ENCODE data around the gene IER5L.
"Not testable (repeated sequence)": the region's sequence is repeated elsewhere in the genome, so short reads cannot be mapped to it uniquely, and the experiment has no call there.

The IER5L gene

DNA sequence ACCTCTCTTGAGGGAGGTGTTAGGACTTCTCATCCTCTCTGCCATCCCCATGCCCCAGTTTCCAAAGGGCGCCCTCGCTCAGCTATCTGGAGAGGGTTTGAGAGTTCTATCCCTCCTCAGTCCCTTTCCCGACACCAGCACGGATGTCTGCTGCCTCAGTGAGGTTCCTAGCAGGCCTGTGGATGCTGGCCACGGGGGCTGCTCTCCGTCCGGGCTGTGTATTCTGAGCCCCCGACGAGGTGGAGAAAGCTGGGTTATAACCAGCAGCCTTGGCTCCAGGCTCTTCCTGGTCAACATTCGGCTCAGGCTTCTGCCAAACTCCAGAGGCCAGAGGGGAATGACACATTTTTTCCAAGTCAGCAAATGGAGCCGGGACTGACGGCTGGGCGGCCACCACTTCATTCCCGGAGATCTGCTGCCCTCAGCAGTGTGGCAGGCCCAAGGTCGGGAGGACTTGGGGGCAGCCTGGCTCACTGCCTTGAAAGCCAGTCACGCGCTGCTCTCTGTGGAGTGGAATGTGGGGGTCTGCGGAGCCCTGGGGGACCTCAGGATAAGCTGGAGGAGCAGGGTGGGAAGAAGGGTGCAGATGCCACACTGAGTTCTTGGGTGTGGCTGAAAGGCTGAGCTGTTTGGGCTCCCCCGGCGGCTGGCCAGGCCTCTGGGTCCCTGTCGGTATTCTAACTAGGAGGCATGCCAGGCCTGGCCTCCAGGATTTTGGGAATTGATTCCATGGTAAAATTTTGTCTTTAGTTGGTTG, 39.4 kb downstream of the IER5L start:
- DNase-seq (ENCODE audit: low spot score): no peak

DNA sequence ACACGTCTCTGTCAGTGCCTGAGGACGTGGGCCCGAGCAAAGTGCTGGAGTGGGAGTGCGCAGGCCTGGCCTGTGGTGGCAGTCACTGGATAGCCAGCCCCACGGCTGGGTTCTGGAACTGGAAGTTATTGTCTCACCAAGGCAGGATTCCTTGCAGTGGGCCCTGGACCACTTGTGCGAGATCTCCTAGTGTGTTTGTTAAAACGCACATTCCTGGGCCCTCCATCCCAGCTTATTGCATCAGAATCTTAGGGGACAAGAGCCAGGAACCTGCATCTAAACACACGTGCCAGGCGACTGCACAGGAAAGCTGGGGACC, 40.0 kb downstream of the IER5L start:
- no peak for DNase-seq (ENCODE audit: low spot score)

DNA sequence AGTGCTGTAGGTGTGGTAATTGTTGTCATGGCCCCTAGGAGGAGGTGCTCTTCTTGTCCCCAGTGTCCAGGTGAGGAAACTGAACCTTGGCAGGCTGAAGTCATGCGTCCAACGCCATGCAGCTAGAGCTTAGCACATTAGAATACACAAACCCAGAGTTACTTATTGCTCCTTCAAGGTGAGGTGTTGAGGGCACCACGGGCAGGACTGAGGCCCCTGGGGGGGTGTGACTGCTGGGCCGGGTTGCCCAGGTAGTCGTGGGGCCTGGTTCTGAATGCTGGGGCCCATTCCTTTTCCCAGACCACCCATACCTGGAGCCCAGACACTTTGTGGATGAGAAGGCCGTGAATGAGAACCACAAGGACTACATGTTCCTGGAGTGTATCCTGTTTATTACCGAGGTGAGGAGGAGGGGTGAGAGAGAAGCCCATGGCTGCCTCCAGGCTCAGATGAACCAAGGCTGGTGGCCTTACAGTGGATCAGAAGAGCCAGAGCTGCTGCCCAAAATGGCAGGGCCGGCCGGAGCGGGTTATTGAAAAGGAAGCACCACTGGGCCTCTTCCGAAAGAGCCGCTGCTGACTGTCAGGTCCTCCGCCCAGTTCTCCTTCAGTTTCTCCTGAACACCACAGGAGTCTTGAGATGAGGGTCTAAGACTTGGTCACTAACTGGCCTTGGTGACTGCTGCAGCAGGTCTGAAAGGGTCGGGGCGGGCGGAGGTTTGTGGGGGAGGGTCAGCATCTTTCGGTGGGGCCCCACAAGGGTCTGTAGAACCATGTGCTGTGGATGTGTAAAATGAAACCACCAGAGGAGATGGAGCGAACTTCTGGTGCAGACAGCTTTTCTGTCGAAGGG, 40.5 kb downstream of the IER5L start:
- no peak for DNase-seq (ENCODE audit: low spot score)

DNA sequence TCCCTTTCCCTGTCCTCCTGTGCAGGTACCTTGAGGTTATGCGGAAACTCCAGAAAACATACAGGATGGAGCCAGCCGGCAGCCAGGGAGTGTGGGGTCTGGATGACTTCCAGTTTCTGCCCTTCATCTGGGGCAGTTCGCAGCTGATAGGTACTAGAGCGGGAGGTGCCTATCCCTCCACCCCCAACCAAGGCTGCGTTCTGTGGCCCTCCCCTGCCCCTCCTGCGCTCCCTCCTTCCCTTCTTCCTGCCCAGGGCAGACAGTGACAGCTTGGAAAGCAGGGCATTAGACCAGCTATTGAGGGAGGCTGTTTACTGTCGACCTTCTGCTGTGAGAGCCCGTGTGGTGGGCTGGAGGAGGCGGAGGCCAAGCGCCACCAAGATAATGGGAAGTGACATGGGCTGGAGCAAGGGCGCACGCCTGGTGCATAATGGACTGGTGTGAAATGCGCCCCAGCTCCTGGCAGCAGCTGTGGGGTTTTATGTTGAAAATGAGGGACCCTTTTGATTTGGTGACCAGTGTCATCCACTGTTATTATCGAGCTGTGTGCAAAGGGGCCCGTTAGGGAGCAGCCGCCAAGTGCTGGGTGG, 41.5 kb downstream of the IER5L start:
- no peak for DNase-seq (ENCODE audit: low spot score)

DNA sequence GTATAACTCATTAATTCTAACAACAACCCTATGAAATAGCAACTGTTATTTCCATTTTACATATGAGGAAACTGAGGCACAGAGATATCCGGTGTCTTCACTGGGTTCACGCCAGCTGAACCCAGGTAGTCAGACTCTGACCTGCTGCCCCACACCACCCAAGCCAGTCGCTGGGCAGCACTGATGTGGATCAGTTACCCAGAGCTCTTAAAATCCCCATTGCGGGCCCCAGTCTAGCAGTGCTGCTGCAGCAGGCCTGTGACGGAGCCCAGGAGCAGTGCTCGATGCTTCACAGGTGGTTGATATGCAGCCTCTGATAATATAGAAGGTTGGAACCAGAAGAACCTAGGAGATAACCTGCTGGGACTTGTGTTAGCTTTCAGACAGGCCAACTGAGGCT, 42.6 kb downstream of the IER5L start:
- no peak for DNase-seq (ENCODE audit: low spot score)

DNA sequence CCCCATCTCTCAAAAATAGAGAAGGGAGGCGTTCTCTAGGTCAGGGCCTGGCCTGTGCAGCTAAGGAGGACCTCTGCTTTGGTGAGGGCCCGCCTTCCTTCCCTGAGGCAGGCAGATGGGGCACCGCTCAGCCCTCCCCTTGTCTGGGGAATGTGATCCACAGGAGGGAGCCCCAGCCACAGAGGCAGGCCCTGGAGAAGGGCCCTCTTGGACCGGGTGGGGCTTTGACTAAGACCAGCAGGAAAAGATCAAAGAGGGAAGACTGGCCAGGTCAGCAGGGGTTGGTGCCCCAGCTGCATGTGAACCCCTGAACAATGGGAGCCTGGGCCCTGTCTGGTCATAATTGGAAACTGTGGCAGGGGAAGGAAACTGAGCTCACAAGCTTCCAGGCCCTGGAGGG, 45.0 kb downstream of the IER5L start:
- no peak for DNase-seq (ENCODE audit: low spot score)

DNA sequence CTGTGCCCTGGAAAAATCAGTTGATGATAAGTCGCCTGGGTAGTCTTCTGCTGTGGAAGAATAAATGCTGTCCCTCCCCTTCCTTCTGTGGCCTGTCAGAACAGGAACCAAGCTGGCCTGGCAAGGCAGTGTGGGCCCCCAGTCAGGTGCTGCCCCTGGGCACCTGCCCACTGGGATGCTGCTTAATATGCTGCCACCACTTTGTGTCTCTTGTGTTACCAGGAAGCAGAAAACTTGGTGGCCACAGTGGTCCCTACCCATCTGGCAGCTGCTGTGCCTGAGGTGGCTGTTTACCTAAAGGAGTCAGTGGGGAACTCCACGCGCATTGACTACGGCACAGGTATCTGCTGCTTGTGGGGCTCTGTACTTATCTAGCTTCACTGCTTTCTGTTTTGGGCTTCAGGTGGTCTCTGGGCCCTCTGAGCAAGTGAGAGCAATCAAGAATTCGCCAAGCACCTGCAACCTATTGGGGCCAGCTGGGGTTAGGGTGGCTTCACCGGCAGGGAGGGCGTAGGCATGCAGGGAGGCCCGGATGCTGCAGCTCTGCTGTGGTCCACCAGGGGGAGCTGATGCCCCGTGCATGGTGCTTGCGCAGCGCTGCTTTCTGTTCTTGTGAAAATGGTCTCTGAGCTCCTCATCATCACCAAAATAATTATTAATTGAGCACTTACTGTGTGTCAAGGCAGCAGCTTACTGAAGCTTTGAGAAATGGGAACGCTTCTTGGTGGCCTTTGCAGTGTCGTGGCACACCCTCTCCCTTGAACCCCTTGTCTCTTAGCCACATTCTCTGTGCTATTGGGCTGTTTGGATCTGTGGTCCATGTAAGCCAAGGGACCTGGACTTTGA, 46.5 kb downstream of the IER5L start:
- DNase-seq (ENCODE audit: low spot score): peak; percentile 90

DNA sequence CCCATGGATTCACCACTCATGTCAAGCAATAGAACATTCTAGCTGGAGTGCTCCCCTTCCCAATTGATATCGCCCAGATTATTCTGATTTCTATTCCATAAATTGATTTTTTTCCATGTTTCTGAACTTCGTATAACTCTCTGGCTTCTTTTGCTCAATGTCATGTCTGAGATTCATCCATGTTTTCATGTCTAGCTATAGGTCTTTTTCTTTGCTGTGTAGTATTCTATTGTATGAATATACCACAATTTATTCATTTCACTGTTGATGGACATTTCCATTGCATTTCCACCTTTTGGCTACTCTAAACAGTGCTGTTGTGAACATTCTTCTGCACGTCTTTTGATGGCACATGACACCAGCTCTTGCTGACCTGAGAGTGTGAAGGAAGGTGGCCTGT, 47.3 kb downstream of the IER5L start:
- no peak for DNase-seq (ENCODE audit: low spot score)

DNA sequence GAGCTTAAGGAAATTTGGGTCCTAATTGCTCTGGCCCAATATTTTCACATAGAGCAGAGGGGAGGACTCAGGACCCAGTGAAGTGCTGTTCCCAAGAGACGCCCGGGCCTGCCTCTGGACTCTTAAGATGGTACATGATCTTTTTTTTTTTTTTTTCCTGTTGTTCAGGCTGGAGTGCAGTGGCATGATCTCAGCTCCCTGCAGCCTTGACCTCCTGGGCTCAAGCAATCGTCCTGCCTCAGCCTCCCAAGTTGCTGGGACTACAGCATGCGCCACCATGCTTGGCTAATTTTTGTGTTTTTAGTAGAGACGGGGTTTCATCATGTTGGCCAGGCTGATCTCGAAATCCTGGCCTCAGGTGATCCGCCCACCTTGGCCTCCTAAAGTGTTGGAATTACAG, 47.8 kb downstream of the IER5L start:
- DNase-seq (ENCODE audit: low spot score): not testable (repeated sequence)

DNA sequence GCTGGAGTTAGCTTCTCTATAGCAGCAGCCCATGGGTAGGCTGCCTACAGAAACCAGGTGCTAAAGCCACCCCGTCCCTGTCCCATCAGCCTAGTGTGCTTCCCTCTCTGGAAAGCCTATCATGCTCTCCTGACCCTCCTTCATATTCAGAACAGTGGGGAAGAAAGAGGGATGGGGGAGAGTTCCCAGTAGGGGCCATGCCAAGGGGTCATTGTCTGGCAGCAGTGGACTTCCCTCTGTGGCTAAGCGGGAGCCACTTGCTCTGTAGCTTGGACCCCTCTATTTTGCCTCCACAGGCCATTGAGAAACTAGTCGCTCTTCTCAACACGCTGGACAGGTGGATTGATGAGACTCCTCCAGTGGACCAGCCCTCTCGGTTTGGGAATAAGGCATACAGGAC, 49.4 kb downstream of the IER5L start:
- DNase-seq (ENCODE audit: low spot score): no peak

DNA sequence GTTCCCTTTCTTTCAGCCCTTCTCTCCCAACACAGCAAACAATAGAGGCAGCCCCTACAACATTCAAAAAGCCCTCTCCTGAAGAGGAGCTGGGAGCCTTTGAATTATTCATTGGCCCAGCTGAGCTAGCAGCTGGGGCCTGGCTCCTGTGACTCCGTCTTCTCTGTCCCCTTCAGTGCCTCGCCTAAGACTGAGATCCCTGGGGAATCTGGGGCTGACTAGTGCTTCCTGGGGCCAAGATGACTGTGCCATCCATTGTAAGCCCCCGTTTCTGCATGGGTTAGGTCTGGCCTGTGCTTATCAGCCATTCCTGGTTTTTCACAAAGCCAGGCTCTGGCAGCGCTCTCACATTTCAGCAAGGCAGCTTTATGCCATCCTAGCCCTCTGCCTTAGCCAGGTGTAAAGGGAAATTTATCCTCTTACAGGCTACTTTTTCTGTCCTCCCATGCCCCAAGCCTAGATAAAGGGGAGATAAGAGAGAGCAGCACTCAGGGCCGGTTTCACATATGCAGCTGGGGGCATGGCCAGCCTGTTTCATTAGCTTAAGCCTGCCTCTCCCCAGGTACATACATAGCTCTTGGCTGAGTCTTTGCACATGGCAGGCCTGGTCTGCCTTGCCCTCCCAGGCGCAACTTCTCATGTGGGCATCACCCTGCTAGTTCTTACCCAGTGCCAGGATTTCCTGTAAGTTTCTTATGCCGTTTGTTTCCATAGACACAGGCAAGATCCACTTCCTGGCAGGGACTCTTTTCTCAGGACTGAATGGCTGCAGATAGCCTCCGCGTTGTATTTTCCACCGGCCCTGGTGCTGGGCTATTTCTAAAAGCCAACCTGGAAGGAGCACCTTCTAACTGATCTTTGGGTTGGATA, 51.1 kb downstream of the IER5L start:
- DNase-seq (ENCODE audit: low spot score): no peak
